ENCODE results near the gene ARHGEF39. TPM values are rescaled to one million over a fixed set of nuclear protein-coding genes. Genes with fewer than 3 reads are reported as not detected.

ARHGEF39 gene
- total RNA-seq, 1 donor from 2014 or later, result 0.38 TPM

GRCh38 chr9:35698231-35698630 is 33.2 kb upstream of the ARHGEF39 start:
- Histone ChIP-seq H3K36me3 (peaks cover 72% of the 10 kb centered on the region), H3K4me3 (no peak overlapping the region), H3K4me1 (peaks cover 12% of the 10 kb centered on the region), H3K27me3 (no peaks in the 10 kb centered on the region), H3K27ac (peak overlapping the region; percentile 78), H3K9me3 (no peaks in the 10 kb centered on the region)
- intact Hi-C loops (cut with DNase I), result no loop called here
- no peak for TF ChIP-seq CTCF (IDR thresholded peaks at IDR 0.05)
- ATAC-seq, result no peak
- DNase-seq, result no peak

GRCh38 chr9:35697486-35697885 is 32.5 kb upstream of the ARHGEF39 start:
- DNase-seq, result no peak
- Histone ChIP-seq H3K4me3 (no peak overlapping the region), H3K4me1 (peaks cover 12% of the 10 kb centered on the region), H3K36me3 (peaks cover 64% of the 10 kb centered on the region), H3K27ac (peak overlapping the region; percentile 78), H3K9me3 (no peaks in the 10 kb centered on the region), H3K27me3 (no peaks in the 10 kb centered on the region)
- peak; percentile 3 for ATAC-seq
- TF ChIP-seq CTCF (IDR thresholded peaks at IDR 0.05), result no peak
- intact Hi-C loops (cut with DNase I), result no loop called here

- no peak for DNase-seq
- H3K9me3 ChIP-seq, result no peaks in the 10 kb centered on the region
- intact Hi-C loops (cut with DNase I), result no loop called here
- peaks cover 56% of the 10 kb centered on the region for H3K36me3 ChIP-seq
- H3K27ac ChIP-seq, result peak overlapping the region; percentile 78
- peaks cover 12% of the 10 kb centered on the region for H3K4me1 ChIP-seq
- ATAC-seq, result peak; percentile 90
- TF ChIP-seq CTCF (IDR thresholded peaks at IDR 0.05), result peak; percentile 90
- H3K27me3 ChIP-seq, result no peaks in the 10 kb centered on the region
- no peak overlapping the region for H3K4me3 ChIP-seq
Observed at GRCh38 chr9:35696520-35697215, 31.7 kb upstream of the ARHGEF39 start.

GRCh38 chr9:35695943-35696401 is 31.0 kb upstream of the ARHGEF39 start:
- DNase-seq (no peak), ATAC-seq (peak; percentile 3)
- peaks cover 17% of the 10 kb centered on the region for H3K4me1 ChIP-seq
- H3K36me3 ChIP-seq, result peaks cover 49% of the 10 kb centered on the region
- H3K27ac ChIP-seq, result peak overlapping the region; percentile 78
- no peak overlapping the region for H3K4me3 ChIP-seq
- intact Hi-C loops (cut with DNase I), result no loop called here
- H3K27me3 ChIP-seq, result no peaks in the 10 kb centered on the region
- TF ChIP-seq CTCF (IDR thresholded peaks at IDR 0.05), result no peak
- H3K9me3 ChIP-seq, result no peaks in the 10 kb centered on the region

GRCh38 chr9:35691757-35692301 is 26.8 kb upstream of the ARHGEF39 start:
- Histone ChIP-seq H3K4me3 (no peak overlapping the region), H3K9me3 (no peaks in the 10 kb centered on the region), H3K36me3 (peaks cover 8% of the 10 kb centered on the region), H3K27me3 (no peaks in the 10 kb centered on the region), H3K4me1 (peaks cover 23% of the 10 kb centered on the region), H3K27ac (peak overlapping the region; percentile 83)
- DNase-seq, result no peak
- intact Hi-C loops (cut with DNase I), result no loop called here
- TF ChIP-seq CTCF (IDR thresholded peaks at IDR 0.05), result no peak
- ATAC-seq, result no peak
